Keratinocyte (primary cell): Measurements from ENCODE around the gene DNMBP. TPM values are rescaled to one million over a fixed set of nuclear protein-coding genes. Genes with fewer than 3 reads are reported as not detected.

Experiments
- DNase-seq: peaks from one replicate; pipeline ENCODE4 v3.0.0-alpha.2; 2011; ENCODE audit warnings: low read depth, missing footprints, low spot score
- FAIRE-seq: peaks from 2 replicates; lab custom pipeline; 2011; peaks lifted over from hg19 to GRCh38; lab: Jason Lieb, UNC
- H2AFZ ChIP-seq: 2 replicates; pipeline ENCODE4 v1.6.0; 2012; ENCODE audit warnings: low read length, control low read depth, inconsistent platforms; ENCODE audit not compliant: control insufficient read depth
- H3K27ac ChIP-seq: 2 replicates; pipeline ENCODE4 v1.5.1; 2011; ENCODE audit warnings: low read length; ENCODE audit not compliant: control insufficient read depth, insufficient read depth
- H3K27me3 ChIP-seq: 3 replicates; pipeline ENCODE4 v1.6.0; 2011; ENCODE audit warnings: low read length; ENCODE audit not compliant: control insufficient read depth, insufficient read depth; ENCODE audit errors: extremely low read depth
- H3K36me3 ChIP-seq, 2 experiments: 2 replicates in 1 of 2; 3 replicates in 1 of 2; pipeline ENCODE4 v1.5.1; 2011; ENCODE audit warnings: low read length in 2 of 2, mild to moderate bottlenecking in 1 of 2; ENCODE audit not compliant: control insufficient read depth in 2 of 2, insufficient read depth in 2 of 2; ENCODE audit errors: extremely low read depth in 1 of 2
- H3K4me1 ChIP-seq: 3 replicates; pipeline ENCODE4 v1.5.1; 2011; ENCODE audit warnings: low read length; ENCODE audit not compliant: control insufficient read depth, insufficient read depth; ENCODE audit errors: extremely low read depth
- H3K4me2 ChIP-seq: 3 replicates; pipeline ENCODE4 v1.6.0; 2011; ENCODE audit warnings: low read depth, low read length; ENCODE audit not compliant: control insufficient read depth, insufficient read depth; ENCODE audit errors: extremely low read depth
- H3K4me3 ChIP-seq, 3 experiments: fragments of 200-600 bp in 1 of 3; sonication (generic) in 1 of 3; 2 replicates in 2 of 3; 3 replicates in 1 of 3; pipeline ENCODE4 v1.5.1; 2011 to 2016; ENCODE audit warnings: low read length in 3 of 3, mild to moderate bottlenecking in 3 of 3, control low read depth in 2 of 3, inconsistent platforms in 1 of 3, low read depth in 1 of 3, mixed read lengths in 1 of 3, mixed run types in 1 of 3, moderate library complexity in 1 of 3; ENCODE audit not compliant: control insufficient read depth in 2 of 3, insufficient read depth in 2 of 3; ENCODE audit errors: extremely low read depth in 1 of 3
- H3K79me2 ChIP-seq: 2 replicates; pipeline ENCODE4 v1.6.0; 2012; ENCODE audit warnings: low read length; ENCODE audit not compliant: control insufficient read depth, insufficient read depth
- H3K9ac ChIP-seq: 3 replicates; pipeline ENCODE4 v1.6.0; 2011; ENCODE audit warnings: low read length; ENCODE audit not compliant: control insufficient read depth, insufficient read depth; ENCODE audit errors: extremely low read depth
- H3K9me1 ChIP-seq: 3 replicates; pipeline ENCODE4 v1.6.0; 2011; ENCODE audit warnings: low read length; ENCODE audit not compliant: control insufficient read depth, insufficient read depth; ENCODE audit errors: extremely low read depth
- H3K9me3 ChIP-seq: 2 replicates; pipeline ENCODE4 v1.5.1; 2012; ENCODE audit warnings: low read depth, low read length; ENCODE audit not compliant: control insufficient read depth
- H4K20me1 ChIP-seq: 3 replicates; pipeline ENCODE4 v1.6.0; 2011; ENCODE audit warnings: low read length; ENCODE audit not compliant: control insufficient read depth, insufficient read depth; ENCODE audit errors: extremely low read depth
- CTCF ChIP-seq, 3 experiments: IDR thresholded peaks in 1 of 3; conservative IDR thresholded peaks in 1 of 3; optimal IDR thresholded peaks in 1 of 3; 2 replicates in 2 of 3; 3 replicates in 1 of 3; pipeline versions ENCODE3 to v1.5.1; 2011; ENCODE audit warnings: low read length in 3 of 3, mild to moderate bottlenecking in 3 of 3, moderate library complexity in 2 of 3, control low read depth in 1 of 3, inconsistent platforms in 1 of 3; ENCODE audit not compliant: insufficient read depth in 2 of 3; ENCODE audit errors: extremely low read depth in 1 of 3
- EZH2 ChIP-seq: IDR thresholded peaks from one replicate; pipeline ENCODE4 v1.6.1; 2012; ENCODE audit warnings: inconsistent platforms, mild to moderate bottlenecking, low read length, moderate library complexity
- dilution Hi-C: fragments of 300-500 bp; cut with MboI; formaldehyde crosslinking; loops from one replicate; pipeline ENCODE4 v1.7.0; 2020; ENCODE audit warnings: low sequenced_read_pairs; ENCODE audit not compliant: extremely low pct_ligation_motif_present
- polyA plus RNA-seq, 5 experiments: library from polyadenylated mRNA; depleted of rRNA in 3 of 5; stranded (reverse) in 3 of 5; stranded (forward) in 1 of 5; unstranded in 1 of 5; fragments of >200 nt; gene quantifications; 1 replicate in 1 of 5; 2 replicates in 3 of 5; 3 replicates in 1 of 5; pipeline versions ENCODE4 v1.2.1 to v1.2.3, GENCODE V29; 2011 to 2012; ENCODE audit warnings: missing spikeins in 2 of 5, low read depth in 1 of 5, low replicate concordance in 1 of 5

The DNMBP gene
- polyA plus RNA-seq, 1 donor (not counting 4 experiments of a cell fraction or from before 2014, with no cell fraction given): 15.8 TPM

GRCh38 chr10:99915414-99915813 is 94.3 kb downstream of the DNMBP start:
- dilution Hi-C loops: no loop called here
- no peak for TF ChIP-seq EZH2
- no peak for TF ChIP-seq CTCF (optimal IDR thresholded peaks at IDR 0.05 in 1 of 3, IDR thresholded peaks at IDR 0.05 in 1 of 3, conservative IDR thresholded peaks at IDR 0.05 in 1 of 3; ENCODE audit: extremely low read depth in 1 of 3, insufficient read depth in 2 of 3, low read length in 3 of 3)
- Histone ChIP-seq H2AFZ (no peak overlapping the region), H3K9me3 (no peaks in the 10 kb centered on the region), H3K27ac (no peak overlapping the region), H3K9ac (no peak overlapping the region), H4K20me1 (no peaks in the 10 kb centered on the region), H3K4me3 (no peak overlapping the region), H3K36me3 (peaks cover 0 to 4% of the 10 kb centered on the region in 2 experiments), H3K79me2 (peaks cover 88% of the 10 kb centered on the region), H3K27me3 (no peaks in the 10 kb centered on the region), H3K4me2 (no peak overlapping the region), H3K9me1 (no peaks in the 10 kb centered on the region), H3K4me1 (peaks cover 16% of the 10 kb centered on the region)
- DNase-seq: no peak
- no peak for FAIRE-seq

- peaks cover 0 to 13% of the 10 kb centered on the region in 2 experiments for H3K36me3 ChIP-seq
- no peak for FAIRE-seq
- TF ChIP-seq EZH2 (no peak), CTCF (optimal IDR thresholded peaks at IDR 0.05 in 1 of 3, IDR thresholded peaks at IDR 0.05 in 1 of 3, conservative IDR thresholded peaks at IDR 0.05 in 1 of 3; ENCODE audit: extremely low read depth in 1 of 3, insufficient read depth in 2 of 3, low read length in 3 of 3) (no peak)
- no peaks in the 10 kb centered on the region for H4K20me1 ChIP-seq
- dilution Hi-C loops: no loop called here
- no peak overlapping the region for H2AFZ ChIP-seq
- H3K9me1 ChIP-seq: no peaks in the 10 kb centered on the region
- no peak overlapping the region for H3K4me2 ChIP-seq
- H3K9ac ChIP-seq: no peak overlapping the region
- H3K79me2 ChIP-seq: peaks cover 84% of the 10 kb centered on the region
- no peak overlapping the region for H3K27ac ChIP-seq
- no peaks in the 10 kb centered on the region for H3K9me3 ChIP-seq
- no peak overlapping the region for H3K4me3 ChIP-seq
- no peaks in the 10 kb centered on the region for H3K27me3 ChIP-seq
- H3K4me1 ChIP-seq: peaks cover 14% of the 10 kb centered on the region
- DNase-seq: no peak
Observed at GRCh38 chr10:99914236-99914635, 95.5 kb downstream of the DNMBP start.
